Activated CD8-positive, alpha-beta T cell treated with anti-CD3 and anti-CD28 coated beads for 36 hours (primary cell): ENCODE measurements around the gene PAK1. TPM values are rescaled to one million over a fixed set of nuclear protein-coding genes. Genes with fewer than 3 reads are reported as not detected.

Experiments used
- ATAC-seq: fragments of 200-7000 bp; cut with Tn5 transposase; one replicate; pipeline ENCODE4 v1.10.0; 2021; ENCODE audit warnings: mild to moderate bottlenecking, moderate library complexity
- CTCF ChIA-PET: fragments of 350-600 bp; sonication (Branson Sonifier 250); formaldehyde crosslinking; loops from one replicate; lab custom pipeline; 2021; ENCODE audit warnings: antibody characterized with exemption; lab: Charles Lee
- POLR2A ChIA-PET: fragments of 350-600 bp; sonication (Branson Sonifier 250); formaldehyde crosslinking; loops from one replicate; lab custom pipeline; 2021; ENCODE audit warnings: antibody characterized with exemption; lab: Charles Lee
- DNase-seq: peaks from one replicate; pipeline ENCODE4 v3.0.0-alpha.2; 2020
- H3K27ac Mint-ChIP-seq: one replicate; pipeline ENCODE4 v1.8.0; 2021; ENCODE audit warnings: mild to moderate bottlenecking, mixed read lengths
- H3K27me3 Mint-ChIP-seq: one replicate; pipeline ENCODE4 v1.8.0; 2021; ENCODE audit warnings: mixed read lengths
- H3K36me3 Mint-ChIP-seq: one replicate; pipeline ENCODE4 v1.8.0; 2021; ENCODE audit warnings: low read depth, mixed read lengths
- H3K4me1 Mint-ChIP-seq: one replicate; pipeline ENCODE4 v1.8.0; 2021; ENCODE audit warnings: low read depth, mixed read lengths
- H3K4me3 Mint-ChIP-seq: one replicate; pipeline ENCODE4 v1.8.0; 2021; ENCODE audit warnings: mild to moderate bottlenecking, moderate library complexity, mixed read lengths
- H3K9me3 Mint-ChIP-seq: one replicate; pipeline ENCODE4 v1.8.0; 2021; ENCODE audit warnings: mixed read lengths
- CTCF ChIP-seq: fragments of 200-600 bp; IDR thresholded peaks from one replicate; pipeline ENCODE4 v1.8.0; 2022; ENCODE audit warnings: antibody characterized with exemption, mild to moderate bottlenecking
- intact Hi-C: fragments of 100-400 bp; cut with micrococcal nuclease; formaldehyde crosslinking; loops from one replicate; pipeline ENCODE4 v1.10.0; 2022
- total RNA-seq, 2 experiments: library from RNA; stranded (reverse); gene quantifications; one replicate each; pipeline ENCODE4 v1.2.3, GENCODE V29; 2021

The PAK1 gene
- total RNA-seq, 2 experiments from 2014 or later: 43.8 to 49.9 TPM

- CTCF ChIA-PET: no interaction called here
- intact Hi-C loops: no loop called here
- ATAC-seq: no peak
- Mint-ChIP-seq H3K9me3 (no peaks in the 10 kb centered on the region), H3K36me3 (no peaks in the 10 kb centered on the region), H3K27ac (no peak overlapping the region), H3K27me3 (peaks cover 6% of the 10 kb centered on the region), H3K4me1 (no peaks in the 10 kb centered on the region), H3K4me3 (no peak overlapping the region)
- POLR2A ChIA-PET: no interaction called here
- TF ChIP-seq CTCF: no peak
- no peak for DNase-seq
Measured at GRCh38 chr11:77436506-77436905, 37.4 kb downstream of the PAK1 start.

- ATAC-seq (no peak), DNase-seq (no peak)
- Mint-ChIP-seq H3K27me3 (peaks cover 6% of the 10 kb centered on the region), H3K4me1 (no peaks in the 10 kb centered on the region), H3K36me3 (no peaks in the 10 kb centered on the region), H3K4me3 (no peak overlapping the region), H3K9me3 (no peaks in the 10 kb centered on the region), H3K27ac (no peak overlapping the region)
- ChIA-PET CTCF (no interaction called here), POLR2A (no interaction called here)
- intact Hi-C loops: no loop called here
- no peak for TF ChIP-seq CTCF
Measured at GRCh38 chr11:77435972-77436371, 37.9 kb downstream of the PAK1 start.

- no peak overlapping the region for H3K4me3 Mint-ChIP-seq
- DNase-seq (no peak), ATAC-seq (peak; percentile 49)
- H3K27me3 Mint-ChIP-seq: peaks cover 8% of the 10 kb centered on the region
- TF ChIP-seq CTCF: no peak
- intact Hi-C loops: no loop called here
- H3K36me3 Mint-ChIP-seq: no peaks in the 10 kb centered on the region
- H3K27ac Mint-ChIP-seq: no peak overlapping the region
- CTCF ChIA-PET: no interaction called here
- POLR2A ChIA-PET: no interaction called here
- H3K9me3 Mint-ChIP-seq: no peaks in the 10 kb centered on the region
- H3K4me1 Mint-ChIP-seq: no peaks in the 10 kb centered on the region
Measured at GRCh38 chr11:77431813-77432212, 42.1 kb downstream of the PAK1 start.

- ATAC-seq (no peak), DNase-seq (no peak)
- Mint-ChIP-seq H3K27me3 (peaks cover 7% of the 10 kb centered on the region), H3K36me3 (no peaks in the 10 kb centered on the region), H3K4me1 (no peaks in the 10 kb centered on the region), H3K9me3 (no peaks in the 10 kb centered on the region), H3K4me3 (no peak overlapping the region), H3K27ac (no peak overlapping the region)
- intact Hi-C loops: no loop called here
- ChIA-PET CTCF (no interaction called here), POLR2A (no interaction called here)
- TF ChIP-seq CTCF: no peak
Measured at GRCh38 chr11:77428598-77428997, 45.3 kb downstream of the PAK1 start.

- no peak overlapping the region for H3K27ac Mint-ChIP-seq
- TF ChIP-seq CTCF: no peak
- H3K4me1 Mint-ChIP-seq: no peaks in the 10 kb centered on the region
- CTCF ChIA-PET: interaction anchor here (1.5 kb wide), 1 partner anchor 15 kb away, joined by 3 read pairs; no protein-coding TSS in a partner anchor
- DNase-seq (no peak), ATAC-seq (no peak)
- peaks cover 4% of the 10 kb centered on the region for H3K27me3 Mint-ChIP-seq
- intact Hi-C loops: no loop called here
- no peak overlapping the region for H3K4me3 Mint-ChIP-seq
- no peaks in the 10 kb centered on the region for H3K36me3 Mint-ChIP-seq
- no peaks in the 10 kb centered on the region for H3K9me3 Mint-ChIP-seq
- POLR2A ChIA-PET: no interaction called here
Measured at GRCh38 chr11:77425346-77425745, 48.5 kb downstream of the PAK1 start.
